GM12801 (cell line): Measurements from ENCODE around the gene MEX3B.

Experiments
- TF ChIP-seq, protein P1 (sequence below): IDR thresholded peaks from one replicate; pipeline ENCODE4 v1.5.1; 2011; ENCODE audit warnings: control low read depth; ENCODE audit not compliant: insufficient read length; ENCODE audit errors: extremely low read depth

The MEX3B gene

GRCh38 chr15:82039871-82040270 is 5.9 kb downstream of the MEX3B start:
- TF ChIP-seq, protein P1, sequence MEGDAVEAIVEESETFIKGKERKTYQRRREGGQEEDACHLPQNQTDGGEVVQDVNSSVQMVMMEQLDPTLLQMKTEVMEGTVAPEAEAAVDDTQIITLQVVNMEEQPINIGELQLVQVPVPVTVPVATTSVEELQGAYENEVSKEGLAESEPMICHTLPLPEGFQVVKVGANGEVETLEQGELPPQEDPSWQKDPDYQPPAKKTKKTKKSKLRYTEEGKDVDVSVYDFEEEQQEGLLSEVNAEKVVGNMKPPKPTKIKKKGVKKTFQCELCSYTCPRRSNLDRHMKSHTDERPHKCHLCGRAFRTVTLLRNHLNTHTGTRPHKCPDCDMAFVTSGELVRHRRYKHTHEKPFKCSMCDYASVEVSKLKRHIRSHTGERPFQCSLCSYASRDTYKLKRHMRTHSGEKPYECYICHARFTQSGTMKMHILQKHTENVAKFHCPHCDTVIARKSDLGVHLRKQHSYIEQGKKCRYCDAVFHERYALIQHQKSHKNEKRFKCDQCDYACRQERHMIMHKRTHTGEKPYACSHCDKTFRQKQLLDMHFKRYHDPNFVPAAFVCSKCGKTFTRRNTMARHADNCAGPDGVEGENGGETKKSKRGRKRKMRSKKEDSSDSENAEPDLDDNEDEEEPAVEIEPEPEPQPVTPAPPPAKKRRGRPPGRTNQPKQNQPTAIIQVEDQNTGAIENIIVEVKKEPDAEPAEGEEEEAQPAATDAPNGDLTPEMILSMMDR = no peak

- TF ChIP-seq, protein P1 = no peak
Observed at GRCh38 chr15:82036461-82036860, 9.4 kb downstream of the MEX3B start.

- TF ChIP-seq, protein P1 = no peak
Observed at GRCh38 chr15:82031871-82032270, 13.9 kb downstream of the MEX3B start.

GRCh38 chr15:82030176-82030575 is 15.6 kb downstream of the MEX3B start:
- TF ChIP-seq, protein P1 = no peak

- TF ChIP-seq, protein P1 = no peak
Observed at GRCh38 chr15:82021992-82022391, 23.8 kb downstream of the MEX3B start.

- TF ChIP-seq, protein P1 = no peak
Observed at GRCh38 chr15:82020625-82021394, 25.0 kb downstream of the MEX3B start.

DNA sequence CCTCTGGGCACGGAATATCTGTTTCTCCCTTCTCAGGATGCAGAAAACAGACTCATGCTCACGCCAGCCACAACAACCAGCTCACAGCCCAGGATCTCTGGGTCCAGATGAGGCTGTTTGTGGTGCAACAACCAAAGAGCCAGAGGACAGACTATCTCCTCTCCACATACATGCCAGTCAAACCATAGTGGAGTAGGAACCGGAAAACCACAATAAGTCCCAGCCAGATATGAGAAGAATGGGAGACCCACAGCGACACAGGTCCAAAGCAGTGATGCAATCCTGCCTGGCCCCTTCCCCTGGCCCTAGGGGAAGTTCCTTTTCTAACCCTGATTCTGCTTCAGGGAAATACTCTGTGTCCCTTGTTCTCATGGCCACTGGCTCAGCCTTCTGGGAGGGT is 27.6 kb downstream of the MEX3B start:
- TF ChIP-seq, protein P1 = no peak
